CD1c-positive myeloid dendritic cell (primary cell): ENCODE data around the gene DET1.
A peak's percentile ranks its signal among the peaks of the same experiment; 100 is the strongest.
"Not testable (repeated sequence)": the region's sequence is repeated elsewhere in the genome, so short reads cannot be mapped to it uniquely, and the experiment has no call there.

Experiments used
- DNase-seq: peaks from one replicate; pipeline ENCODE4 v3.0.0-alpha.2; 2016; ENCODE audit errors: extremely low spot score

DET1 gene

DNA sequence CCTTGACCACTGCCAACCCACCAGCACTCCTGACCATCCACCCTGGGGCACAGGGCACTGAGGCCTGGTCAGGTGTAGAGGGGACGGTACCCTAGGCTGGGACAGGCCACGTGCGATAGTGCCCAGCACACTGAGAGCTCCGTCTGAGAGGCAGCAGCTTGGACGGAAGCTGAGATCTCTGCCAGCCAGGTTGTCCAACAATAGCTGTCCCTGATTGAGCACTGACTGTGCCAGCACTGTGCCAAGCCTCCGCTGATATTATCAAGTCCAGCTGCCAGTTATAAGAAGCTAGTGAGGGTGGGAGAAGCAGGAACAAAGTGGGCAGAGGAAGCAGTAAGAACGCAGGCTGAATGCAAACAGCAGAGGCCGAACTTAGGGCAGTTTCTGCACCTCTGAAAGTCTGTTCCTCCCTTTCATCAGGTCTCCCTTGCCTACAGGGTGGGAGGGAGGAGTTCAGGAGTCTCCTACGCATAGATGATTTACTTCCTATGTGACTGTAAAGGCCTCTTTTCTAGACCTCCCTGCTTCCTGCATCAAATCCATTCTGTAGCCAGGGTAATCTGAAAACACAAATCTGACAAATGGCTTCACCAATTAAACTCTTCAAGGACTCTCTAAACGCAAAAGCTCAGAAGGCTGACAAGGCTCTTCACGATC is 49.2 kb downstream of the DET1 start:
- DNase-seq: no peak

DNA sequence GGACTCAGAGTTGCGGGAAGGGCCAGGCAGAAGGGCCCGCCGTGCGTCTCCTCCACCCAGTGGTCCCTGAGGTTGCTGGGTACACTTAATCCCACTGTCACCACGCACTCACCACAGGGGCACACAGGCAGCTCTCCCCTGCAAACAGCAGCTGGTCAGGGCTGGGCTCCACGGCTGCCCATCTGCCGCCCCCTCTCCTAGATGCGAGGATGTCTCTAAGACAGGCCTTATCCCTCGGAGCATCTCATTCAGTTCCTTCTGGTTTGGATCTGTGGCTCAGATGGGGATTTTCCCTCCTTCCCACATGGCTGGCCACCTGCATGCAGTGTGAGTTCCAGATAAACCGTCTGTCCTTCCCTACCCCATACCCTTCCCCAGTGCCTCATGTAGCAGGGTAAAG is 52.6 kb downstream of the DET1 start:
- DNase-seq: no peak

- DNase-seq: no peak
Measured at GRCh38 chr15:88491158-88491557, 55.3 kb downstream of the DET1 start.

DNA sequence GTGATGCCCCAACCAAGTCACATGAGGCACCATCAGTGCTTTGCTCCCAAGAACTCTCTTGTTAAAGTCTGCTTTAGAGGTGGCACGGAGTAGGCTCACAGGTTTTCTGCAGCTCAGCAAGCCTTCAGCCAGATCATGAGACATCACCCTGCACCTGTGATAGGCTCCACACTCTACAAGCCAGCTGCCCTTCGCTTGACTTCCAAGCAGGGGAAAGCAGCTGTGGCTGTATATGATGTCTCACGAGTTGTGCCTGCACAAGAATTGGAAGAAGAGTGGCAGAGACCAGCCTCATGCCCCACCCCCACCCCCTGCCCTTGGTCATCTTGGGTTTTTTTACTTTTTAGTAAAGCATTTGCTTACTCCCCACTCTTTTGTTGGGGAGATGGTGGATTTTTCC is 56.4 kb downstream of the DET1 start:
- DNase-seq: no peak

GRCh38 chr15:88489321-88489720 is 57.2 kb downstream of the DET1 start:
- no peak for DNase-seq

DNA sequence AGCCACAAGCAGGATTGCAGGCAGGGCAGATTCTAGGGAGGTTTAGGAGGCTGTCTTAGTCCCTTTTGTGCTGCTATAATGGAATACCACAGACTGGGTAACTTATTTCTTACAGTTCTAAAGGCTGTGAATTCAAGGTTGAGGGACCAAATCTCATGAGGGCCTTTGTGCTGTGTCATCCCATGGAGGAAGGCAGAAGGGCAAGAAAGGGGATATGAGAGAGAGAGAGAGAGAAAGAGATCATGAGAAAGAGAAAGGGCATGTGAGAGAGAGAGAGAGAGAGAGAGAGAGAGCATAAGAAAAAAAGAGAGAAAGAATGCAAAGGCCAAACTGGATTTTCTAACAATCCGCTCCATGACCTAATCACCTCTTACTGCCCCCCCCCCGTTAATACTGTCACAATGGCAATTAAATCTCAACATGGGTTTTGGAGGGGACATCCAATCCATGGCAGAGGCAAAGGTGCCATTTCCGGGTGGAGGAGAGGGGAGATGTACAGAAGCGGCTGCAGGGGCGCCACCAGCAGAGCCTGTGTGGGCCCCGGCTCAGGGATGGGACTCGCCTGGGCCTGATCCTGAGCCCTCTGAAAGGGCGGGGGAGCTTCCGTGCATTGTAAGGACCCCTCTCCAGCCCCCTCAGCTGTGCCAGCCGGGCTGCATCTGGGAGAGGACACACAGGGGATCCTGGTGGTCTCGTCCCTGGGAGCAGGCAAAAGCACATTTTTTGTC is 58.5 kb downstream of the DET1 start:
- no peak for DNase-seq

- no peak for DNase-seq
Measured at GRCh38 chr15:88487178-88487795, 59.2 kb downstream of the DET1 start.

DNA sequence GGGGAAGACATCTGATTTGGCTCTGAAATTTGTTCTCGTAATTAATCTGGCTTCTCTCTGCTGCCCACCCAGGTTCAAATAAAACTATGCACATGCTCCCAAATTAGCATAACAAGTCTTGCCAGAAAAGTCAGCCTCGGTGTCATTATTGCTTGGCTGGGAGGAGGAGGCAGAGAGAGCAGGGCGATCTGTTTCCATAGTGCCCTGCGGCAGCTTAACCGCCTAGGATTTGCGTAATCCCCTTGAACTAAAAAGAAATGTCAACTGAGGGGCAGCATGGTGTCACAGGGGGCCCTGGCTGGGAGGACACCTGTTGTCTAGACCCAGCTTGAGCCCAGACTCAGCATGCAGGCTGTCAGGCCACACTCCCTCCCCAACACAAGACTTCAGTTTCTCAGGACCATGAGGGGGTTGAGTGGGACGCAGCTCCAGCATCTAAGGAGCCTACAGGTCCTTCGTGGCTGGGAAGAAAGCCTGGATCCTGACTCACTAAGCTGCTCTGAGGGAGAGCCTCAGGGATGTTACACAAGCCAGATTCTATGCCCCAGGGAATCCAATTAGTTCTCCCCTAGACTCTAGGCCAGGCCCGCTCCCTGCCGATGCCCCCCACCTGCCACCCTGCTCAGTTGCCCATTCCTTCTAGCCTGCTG is 61.7 kb downstream of the DET1 start:
- DNase-seq: no peak

GRCh38 chr15:88482263-88482662 is 64.2 kb downstream of the DET1 start:
- DNase-seq: peak; percentile 2

GRCh38 chr15:88480981-88481380 is 65.5 kb downstream of the DET1 start:
- no peak for DNase-seq

GRCh38 chr15:88479169-88479568 is 67.3 kb downstream of the DET1 start:
- no peak for DNase-seq

DNA sequence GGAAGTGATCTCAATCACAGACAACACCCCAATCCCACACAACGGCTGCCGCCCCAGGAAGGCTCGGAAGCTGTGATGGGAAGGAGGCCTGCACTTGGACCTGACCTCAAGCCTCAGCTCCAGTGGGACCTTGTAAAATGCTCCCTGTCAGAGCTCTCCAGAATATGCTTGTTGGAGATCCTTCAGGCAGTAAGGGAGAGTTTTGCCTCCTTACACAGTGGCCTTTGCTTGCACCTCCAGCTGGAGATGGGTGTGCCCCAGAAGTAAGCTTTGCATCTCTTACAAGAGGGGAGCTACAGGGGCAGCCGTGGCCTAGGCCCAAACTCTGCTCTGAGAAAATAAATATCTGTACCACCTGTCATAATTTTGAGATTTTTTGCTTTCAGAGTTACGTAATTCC is 68.6 kb downstream of the DET1 start:
- DNase-seq: no peak

DNA sequence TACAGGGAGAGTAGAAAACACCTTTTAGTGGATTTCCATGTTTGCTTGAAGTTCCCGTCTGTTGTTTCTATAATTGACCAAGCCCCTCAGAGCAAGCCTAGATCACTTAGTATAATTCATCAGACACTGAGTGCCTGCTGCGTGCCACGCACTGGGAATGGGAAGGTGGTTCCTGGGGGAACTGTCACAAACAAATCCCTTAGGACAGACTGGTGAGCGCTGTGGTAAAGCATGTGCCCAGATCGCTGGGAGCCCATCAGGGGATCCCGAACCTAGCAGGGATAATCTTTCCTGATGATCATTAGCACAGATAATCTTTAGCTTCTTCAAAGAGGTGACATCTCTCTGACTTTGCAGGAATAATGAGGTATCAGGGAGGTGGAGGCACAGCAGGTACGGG is 69.4 kb downstream of the DET1 start:
- no peak for DNase-seq

DNA sequence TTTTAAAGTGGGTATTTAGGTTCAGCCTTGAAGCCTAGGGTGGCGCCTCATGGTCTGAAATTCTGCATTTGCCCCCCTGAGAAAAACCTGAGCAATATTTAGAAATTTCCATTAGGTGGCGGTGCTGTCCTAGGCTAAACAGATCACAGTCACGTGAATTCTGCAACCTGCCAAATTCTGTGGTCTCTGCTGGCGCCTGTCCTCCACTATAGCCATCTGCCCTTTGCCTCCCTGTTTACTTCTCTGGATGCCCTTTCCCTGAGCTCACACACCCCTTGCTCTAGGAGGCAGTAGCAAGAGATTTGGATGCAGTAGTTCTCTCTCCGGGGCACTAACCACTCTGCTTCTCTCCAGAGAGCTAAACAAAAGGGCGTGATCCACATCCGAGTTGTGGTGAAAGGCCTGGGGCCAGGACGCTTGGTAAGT is 69.8 kb downstream of the DET1 start:
- DNase-seq: peak; percentile 18

DNA sequence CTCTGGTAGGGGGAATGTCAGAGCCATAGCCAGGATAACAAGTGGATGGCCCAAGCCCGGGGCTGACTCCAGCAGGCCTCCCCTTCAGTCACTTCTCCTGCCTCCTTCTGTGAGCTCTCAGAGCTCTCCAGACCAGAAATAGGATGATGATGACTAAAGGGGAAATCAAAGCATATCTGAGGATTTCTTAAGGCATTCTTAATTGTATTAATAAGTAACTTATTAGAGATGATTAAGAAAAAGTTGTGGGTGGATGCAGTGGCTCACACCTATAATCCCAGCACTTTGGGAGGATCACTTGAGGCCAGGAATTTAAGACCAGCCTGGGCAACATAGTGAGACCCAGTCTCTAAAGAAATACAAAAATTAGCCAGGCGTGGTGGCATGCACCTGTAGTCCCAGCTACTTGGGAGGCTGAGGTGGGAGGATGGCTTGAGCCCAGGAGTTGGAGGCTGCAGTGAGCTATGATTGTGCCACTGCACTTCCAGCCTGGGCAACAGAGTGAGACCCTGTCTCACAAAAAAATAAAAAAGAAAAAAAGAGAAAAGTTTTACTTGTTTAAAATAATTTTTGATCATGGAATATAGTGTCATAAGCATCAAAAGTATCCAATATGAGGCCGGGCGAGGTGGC is 72.7 kb downstream of the DET1 start:
- not testable (repeated sequence) for DNase-seq

DNA sequence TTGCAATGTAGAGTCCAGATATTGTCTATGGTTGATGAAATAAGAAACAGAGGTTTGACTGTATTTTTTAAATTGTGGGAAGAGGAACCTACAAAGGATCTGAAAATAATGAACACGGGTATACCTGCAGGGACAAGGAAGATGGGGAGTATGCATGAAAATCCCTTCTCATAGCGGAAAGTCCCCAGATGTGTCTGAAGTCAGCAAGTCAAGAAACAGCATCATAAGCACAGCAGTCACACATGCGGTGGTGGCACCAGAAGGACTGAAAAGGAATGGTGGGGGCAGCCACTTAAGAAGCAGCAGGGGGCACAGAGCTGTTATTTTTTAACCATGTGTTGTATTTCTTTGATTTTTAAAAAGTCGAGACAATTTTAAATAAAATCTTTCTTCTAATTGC is 74.3 kb downstream of the DET1 start:
- DNase-seq: no peak

GRCh38 chr15:88470625-88471372 is 75.7 kb downstream of the DET1 start:
- no peak for DNase-seq

DNA sequence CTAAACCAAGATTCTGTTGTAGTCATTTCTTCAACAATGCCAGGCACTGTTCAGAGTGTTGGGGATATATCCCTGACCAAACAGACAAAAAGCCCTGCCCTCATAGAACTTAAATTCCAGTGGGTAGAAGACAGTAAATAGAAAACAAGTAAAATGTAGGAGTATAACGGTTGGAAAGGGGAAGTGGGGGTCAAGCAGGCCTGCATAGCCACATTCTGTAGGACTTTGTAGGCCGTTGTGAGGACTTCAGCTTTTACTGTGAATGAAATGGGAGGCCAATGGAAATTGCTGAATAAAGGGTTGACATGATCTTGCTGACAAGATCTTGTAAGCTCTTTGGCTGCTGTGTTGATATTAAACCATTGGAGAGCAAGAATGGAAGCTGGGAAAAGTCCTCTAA is 77.2 kb downstream of the DET1 start:
- DNase-seq: no peak

- DNase-seq: not testable (repeated sequence)
Measured at GRCh38 chr15:88468721-88469120, 77.8 kb downstream of the DET1 start.

- no peak for DNase-seq
Measured at GRCh38 chr15:88467935-88468528, 78.4 kb downstream of the DET1 start.
